Fibroblast of the conjunctiva (primary cell): Measurements from ENCODE around the gene ATP10B.
"Not testable (repeated sequence)": the region's sequence is repeated elsewhere in the genome, so short reads cannot be mapped to it uniquely, and the experiment has no call there.

ENCODE experiments used
- DNase-seq: peaks from one replicate; pipeline ENCODE4 v3.0.0-alpha.2; 2010; ENCODE audit warnings: low read depth

The ATP10B gene

GRCh38 chr5:160749682-160750081 lies 102.3 kb downstream of the ATP10B start:
- DNase-seq: no peak

GRCh38 chr5:160749026-160749425 lies 103.0 kb downstream of the ATP10B start:
- no peak for DNase-seq

- DNase-seq: no peak
Measured at GRCh38 chr5:160747987-160748386, 104.0 kb downstream of the ATP10B start.

GRCh38 chr5:160747559-160747958 lies 104.5 kb downstream of the ATP10B start:
- no peak for DNase-seq

- DNase-seq: no peak
Measured at GRCh38 chr5:160744268-160745101, 107.5 kb downstream of the ATP10B start.

GRCh38 chr5:160743027-160743426 lies 109.0 kb downstream of the ATP10B start:
- DNase-seq: no peak

GRCh38 chr5:160742446-160742845 lies 109.6 kb downstream of the ATP10B start:
- DNase-seq: no peak

GRCh38 chr5:160727296-160727997 lies 124.6 kb downstream of the ATP10B start:
- no peak for DNase-seq

GRCh38 chr5:160726721-160727120 lies 125.3 kb downstream of the ATP10B start:
- DNase-seq: no peak

GRCh38 chr5:160720822-160721221 lies 131.2 kb downstream of the ATP10B start:
- DNase-seq: no peak

- not testable (repeated sequence) for DNase-seq
Measured at GRCh38 chr5:160715508-160715907, 136.5 kb downstream of the ATP10B start.

GRCh38 chr5:160703547-160704189 lies 148.3 kb downstream of the ATP10B start:
- DNase-seq: no peak

- no peak for DNase-seq
Measured at GRCh38 chr5:160702934-160703333, 149.1 kb downstream of the ATP10B start.

GRCh38 chr5:160702311-160702803 lies 149.7 kb downstream of the ATP10B start:
- no peak for DNase-seq

- no peak for DNase-seq
Measured at GRCh38 chr5:160701403-160701802, 150.6 kb downstream of the ATP10B start.

GRCh38 chr5:160699301-160699700 lies 152.7 kb downstream of the ATP10B start:
- DNase-seq: no peak

GRCh38 chr5:160697281-160697680 lies 154.7 kb downstream of the ATP10B start:
- no peak for DNase-seq

GRCh38 chr5:160694896-160695295 lies 157.1 kb downstream of the ATP10B start:
- DNase-seq: no peak

GRCh38 chr5:160693831-160694465 lies 158.1 kb downstream of the ATP10B start:
- DNase-seq: no peak

- DNase-seq: no peak
Measured at GRCh38 chr5:160692271-160692670, 159.7 kb downstream of the ATP10B start.

GRCh38 chr5:160685695-160686094 lies 166.3 kb downstream of the ATP10B start:
- DNase-seq: no peak

GRCh38 chr5:160685219-160685618 lies 166.8 kb downstream of the ATP10B start:
- no peak for DNase-seq
